HG02981 (cell line): ENCODE results near the gene APAF1.

Experiments
- ATAC-seq: cut with Tn5 transposase; IDR thresholded peaks from one replicate; pipeline ENCODE4 v1.9.1; 2021; ENCODE audit warnings: mild to moderate bottlenecking, moderate library complexity; ENCODE audit not compliant: unreplicated experiment

The APAF1 gene

GRCh38 chr12:98656289-98657101 is 11.4 kb downstream of the APAF1 start:
- ATAC-seq: no peak

DNA sequence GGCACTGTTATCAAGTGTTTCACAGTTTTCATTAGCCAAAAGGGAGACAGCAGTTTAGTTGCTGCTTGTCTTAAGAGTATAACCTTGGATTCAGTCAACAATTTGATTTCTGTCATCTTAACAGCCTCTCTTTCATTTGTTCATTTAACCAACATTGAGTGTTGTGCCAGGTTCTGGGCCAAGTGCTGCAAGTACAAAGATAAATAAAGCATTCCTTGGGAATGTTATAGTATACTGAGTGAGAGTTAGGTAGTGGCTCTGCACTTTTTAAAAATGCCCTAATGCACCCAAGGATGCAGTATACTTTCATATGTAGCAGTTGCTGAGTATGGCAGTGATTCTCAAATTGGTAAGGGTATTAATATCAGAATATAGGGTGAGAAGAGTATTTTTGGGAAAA is 15.4 kb downstream of the APAF1 start:
- no peak for ATAC-seq

DNA sequence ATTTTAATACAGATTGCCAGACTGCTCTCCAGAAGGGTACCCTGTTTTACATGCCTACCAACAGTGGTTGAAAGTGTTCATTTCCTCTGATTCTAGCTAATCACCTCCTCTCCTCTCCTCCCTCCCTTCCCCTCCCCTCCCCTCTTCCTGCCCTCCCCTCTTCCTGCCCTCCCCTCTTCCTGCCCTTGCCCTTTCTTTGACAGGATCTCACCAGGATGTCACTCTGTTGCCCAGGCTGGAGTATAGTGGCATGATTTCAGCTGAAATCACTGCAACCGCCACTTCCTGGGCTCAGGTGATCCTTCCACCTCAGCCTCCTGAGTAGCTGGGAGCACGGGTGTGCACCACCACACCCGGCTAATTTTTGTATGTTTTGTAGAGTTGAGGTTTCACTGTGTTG is 24.7 kb downstream of the APAF1 start:
- ATAC-seq: no peak

DNA sequence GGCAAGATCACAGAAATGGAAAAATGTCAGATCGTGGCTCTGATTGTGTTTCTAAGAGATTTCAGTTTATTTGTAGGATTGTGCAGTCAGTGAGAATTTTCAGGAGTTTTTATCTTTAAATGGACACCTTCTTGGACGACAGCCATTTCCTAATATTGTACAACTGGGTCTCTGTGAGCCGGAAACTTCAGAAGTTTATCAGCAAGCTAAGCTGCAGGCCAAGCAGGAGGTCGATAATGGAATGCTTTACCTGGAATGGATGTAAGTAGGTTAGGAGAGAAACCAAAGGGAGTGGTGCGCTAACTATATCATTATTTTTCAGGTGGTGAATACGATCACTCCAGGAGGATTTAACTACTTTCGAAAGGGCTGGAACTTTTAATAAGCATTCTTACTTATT is 26.4 kb downstream of the APAF1 start:
- ATAC-seq: no peak

- no peak for ATAC-seq
Measured at GRCh38 chr12:98674841-98675240, 29.8 kb downstream of the APAF1 start.

DNA sequence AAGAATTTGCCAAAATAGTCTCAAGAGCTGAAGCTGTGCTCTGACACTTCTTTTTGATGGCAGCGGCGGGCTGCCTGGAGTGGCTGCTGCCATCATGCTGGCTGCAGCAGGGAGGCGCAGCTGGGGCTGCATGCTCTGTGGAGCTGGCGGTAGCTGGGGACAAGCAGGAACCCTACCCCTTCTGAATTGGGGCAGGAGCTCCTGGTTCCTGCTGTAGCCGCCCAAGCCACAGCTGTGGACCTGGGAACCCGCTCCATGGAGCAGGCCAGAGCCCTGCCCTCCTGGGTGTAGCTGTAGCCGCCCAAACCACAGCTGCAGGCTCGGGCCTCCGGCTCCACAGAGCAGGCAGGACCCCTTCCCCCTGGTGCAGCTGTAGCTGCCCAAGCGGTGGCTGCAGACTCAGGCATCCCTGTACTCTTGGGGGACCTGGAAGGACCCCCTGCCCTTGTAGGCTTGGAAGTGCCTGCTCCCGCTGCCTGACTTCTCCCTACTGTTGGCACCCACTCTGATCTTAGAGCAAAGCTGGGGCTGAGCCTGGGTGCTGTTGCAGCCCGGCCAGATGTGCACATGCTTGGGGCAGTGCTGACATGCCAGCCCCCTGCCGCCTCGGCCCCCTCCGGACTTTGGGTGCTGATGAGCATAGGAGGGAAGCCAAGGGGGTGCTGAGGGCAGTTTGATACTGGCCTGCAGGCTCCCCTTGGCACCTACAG is 33.3 kb downstream of the APAF1 start:
- ATAC-seq: no peak

DNA sequence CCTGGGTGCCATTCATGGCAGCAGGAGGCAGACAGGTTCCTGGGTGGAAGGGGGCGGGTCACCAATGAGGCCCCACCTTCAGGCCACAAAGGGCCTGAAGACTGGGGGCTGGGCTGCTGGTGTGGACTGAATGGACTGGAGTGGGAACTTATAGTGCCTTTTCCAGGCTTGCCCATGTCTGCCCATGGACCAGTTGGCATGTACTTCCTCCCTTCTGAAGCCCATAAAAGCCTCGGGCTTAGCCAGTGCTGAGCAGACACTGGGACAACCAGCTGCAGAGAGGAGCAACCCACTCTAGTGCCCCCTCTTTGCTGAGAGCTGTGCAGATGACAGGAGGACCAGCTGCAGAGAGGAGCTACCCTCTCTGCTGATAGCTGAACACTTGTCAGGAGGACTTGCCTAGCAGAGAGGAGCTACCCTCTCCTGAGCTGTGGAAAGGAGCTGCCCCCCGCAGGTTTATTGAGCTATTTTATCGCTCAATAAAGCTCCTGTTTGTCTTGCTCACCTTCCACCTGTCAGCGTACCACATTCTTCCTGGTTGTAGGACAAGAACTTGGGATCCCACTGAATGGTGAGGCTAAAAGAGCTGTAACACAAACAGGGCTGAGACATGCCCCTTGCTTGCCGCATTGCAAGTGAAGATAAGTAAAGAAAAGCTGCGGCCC is 34.0 kb downstream of the APAF1 start:
- no peak for ATAC-seq

DNA sequence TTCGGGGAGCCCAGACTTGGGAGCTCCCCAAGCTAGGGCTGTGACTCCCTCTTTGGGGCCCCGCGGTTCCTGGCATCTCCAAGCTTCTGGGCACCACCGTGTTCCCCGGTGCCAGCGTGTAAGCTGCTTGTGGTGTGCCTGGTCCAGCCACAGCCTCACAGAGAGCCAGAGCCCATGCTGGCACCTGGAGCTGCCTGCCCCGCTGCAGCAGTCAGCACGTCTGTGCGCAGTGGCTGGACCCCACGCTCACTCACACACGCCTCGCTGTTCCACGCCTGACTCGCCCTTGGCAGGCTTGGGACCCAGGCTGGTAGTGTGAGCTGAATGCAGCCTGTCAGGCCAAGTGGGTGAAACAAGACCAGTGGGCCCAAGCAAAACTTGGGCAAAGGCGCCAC is 34.5 kb downstream of the APAF1 start:
- ATAC-seq: no peak

DNA sequence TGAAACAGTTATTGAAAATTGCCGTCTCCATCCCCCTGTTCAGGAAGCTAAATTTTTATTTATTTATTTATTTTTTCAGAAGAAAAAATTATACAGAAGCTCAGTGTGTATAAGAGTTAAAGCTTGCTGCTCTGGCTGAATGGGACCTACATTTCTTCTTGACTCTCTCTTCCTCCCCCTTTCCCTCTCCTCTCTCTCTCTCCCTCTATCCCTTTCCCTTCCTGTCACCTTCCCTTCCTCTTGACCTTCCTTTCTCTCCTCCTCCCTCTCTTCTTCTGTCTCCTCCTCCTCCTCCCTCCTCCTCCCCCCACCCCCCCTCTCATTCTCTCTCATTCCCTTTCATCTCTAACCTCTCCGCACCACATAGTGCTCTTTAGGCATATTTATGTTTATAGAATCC is 39.1 kb downstream of the APAF1 start:
- no peak for ATAC-seq

DNA sequence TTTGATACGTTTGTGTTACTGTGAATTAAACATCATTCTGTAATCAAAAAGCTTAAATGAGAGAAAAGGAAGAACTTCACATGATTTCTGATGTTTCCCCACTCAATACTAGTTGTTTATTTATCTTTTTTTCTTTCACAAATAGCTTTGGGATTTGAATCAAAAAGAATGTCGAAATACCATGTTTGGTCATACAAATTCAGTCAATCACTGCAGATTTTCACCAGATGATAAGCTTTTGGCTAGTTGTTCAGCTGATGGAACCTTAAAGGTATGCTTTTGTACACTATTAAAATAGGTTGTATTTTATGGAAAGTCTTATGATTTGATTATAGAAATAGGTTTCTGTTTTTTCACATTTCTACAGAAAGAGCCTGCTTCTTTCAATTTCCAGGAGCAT is 41.5 kb downstream of the APAF1 start:
- ATAC-seq: no peak

DNA sequence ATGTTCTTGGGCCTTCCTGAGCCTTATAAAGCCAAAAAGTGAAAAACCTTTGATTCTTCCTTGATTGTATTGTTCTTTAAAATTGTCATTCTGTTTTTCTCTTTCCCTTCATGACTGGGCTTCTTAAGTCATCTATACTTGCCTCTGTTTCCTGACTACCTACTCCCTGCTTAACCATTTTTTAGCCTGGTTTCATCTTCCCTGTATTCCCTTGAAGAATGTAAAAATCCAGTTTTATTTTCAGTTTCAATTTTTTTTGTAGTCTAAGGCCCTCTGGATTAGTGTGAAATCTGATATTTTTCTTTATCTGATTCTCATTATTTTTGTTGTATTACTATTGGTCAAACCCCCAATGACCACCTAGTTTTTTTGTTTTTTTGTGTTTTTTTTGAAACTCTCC is 46.3 kb downstream of the APAF1 start:
- ATAC-seq: no peak

- ATAC-seq: no peak
Measured at GRCh38 chr12:98696036-98696646, 51.1 kb downstream of the APAF1 start.

DNA sequence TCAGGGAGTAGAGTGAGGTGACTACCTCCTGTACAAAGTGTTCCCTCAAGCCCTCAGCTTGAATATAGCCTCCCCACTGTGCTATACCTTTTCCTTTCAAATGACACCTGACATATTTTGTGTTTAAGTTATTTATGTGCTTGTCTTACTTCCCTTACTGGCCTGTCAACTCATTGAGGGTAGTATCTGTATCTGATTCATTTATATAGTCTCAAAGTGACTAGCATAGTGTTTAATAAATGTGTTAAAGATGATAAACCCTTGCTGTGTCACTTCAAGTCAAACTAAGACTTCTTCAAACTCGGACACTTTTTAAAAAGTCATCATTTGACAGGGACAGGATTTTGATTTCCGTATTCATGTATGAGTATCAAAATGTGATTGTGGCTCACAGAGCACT is 52.1 kb downstream of the APAF1 start:
- no peak for ATAC-seq

DNA sequence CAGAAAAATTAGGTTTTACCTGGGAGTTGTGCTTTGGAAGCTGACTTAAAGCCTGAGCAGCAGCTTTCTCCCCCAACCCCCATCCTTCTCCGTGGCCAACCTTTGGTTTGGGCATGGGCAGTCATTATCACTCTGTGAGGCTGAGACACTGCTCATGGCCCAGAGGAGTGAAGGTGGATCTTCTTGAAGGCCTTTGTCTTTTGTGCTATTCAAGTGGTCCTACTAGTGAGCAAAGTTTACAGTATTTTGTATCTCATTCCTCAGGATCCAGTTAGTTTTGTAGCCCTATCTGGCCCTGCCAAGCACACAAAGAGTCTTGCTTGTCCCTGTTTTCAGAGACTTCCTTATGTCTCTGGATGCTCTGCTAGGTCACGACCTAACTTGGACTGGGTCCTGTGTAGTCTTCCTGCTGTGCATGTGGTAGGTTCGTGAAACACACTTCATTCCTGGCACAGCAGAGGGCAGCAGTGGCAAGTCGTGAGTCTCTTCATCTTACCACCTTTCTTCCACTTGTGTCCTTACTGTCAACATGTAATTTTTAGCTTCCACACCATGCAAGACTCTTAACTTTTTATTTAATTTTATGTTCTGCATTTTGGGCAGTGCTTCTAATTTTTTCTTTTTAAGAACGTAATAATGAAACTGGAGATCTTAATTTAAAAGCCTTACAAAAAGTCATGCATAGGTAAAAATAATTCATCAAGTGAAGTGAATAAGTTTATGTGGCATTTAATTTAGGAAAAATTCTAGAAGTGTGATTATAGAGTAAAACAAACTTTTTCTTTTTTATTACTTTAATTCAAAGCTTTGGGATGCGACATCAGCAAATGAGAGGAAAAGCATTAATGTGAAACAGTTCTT is 53.7 kb downstream of the APAF1 start:
- peak; percentile 92 for ATAC-seq

DNA sequence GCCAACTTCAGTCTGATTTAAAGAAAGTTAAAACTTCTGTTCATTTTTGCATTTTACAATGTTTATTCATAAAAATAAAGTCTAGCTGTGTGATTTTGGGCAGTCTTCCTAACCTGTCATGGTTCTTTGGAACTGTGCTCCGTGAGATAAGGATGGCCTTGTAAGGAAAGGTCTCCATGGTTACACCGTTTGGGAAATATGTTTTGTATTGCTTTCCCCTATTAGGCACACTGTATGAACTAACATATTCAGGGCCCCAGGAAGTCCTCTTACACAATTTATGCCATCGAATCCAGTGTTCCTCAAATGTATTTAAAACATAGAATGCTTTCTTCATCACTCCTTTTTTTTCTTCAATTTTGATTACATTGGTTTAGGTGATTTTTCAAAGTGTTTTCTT is 54.5 kb downstream of the APAF1 start:
- ATAC-seq: no peak

- no peak for ATAC-seq
Measured at GRCh38 chr12:98701166-98701565, 56.1 kb downstream of the APAF1 start.

DNA sequence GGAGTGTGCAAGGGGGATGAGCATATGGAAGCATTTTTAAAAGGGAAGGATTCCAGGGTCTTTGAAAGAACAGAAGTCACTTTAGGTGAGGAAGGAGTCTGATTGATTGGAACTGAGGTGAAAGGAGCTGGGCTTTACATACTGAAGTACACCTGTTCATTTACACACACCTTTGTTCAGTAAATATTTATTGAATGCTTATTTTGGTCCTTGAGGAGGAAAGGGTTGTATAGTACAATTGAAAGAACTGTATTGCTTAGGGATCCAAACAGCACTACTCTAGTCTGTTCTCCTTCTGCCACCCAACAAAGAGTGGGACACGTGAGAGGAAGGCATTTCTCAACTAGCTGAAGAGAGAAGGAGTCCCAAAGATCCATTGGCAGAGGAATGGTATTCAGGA is 63.9 kb downstream of the APAF1 start:
- ATAC-seq: no peak

DNA sequence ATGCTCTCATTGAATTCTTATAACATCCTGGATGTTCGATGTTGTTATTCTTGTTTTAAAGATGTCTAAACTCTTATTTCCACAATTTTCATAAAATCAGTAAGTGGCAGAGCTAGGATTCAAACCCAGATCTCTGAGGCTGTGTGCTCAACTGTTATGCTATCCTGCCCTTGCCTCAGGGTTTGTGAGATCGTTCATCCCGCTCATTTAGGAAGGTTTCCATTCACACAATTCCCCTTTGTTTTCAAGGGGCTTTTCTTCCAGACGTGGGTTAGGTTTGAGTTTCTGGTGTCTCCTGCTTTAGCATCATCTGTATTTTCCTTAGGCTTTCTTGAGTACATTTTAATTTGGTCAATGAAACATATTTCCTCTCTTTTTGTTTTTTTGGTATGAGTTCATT is 69.3 kb downstream of the APAF1 start:
- no peak for ATAC-seq

- peak; percentile 49 for ATAC-seq
Measured at GRCh38 chr12:98719515-98720504, 74.7 kb downstream of the APAF1 start.
